ENCODE measurements around the gene DSPP. TPM values are rescaled to one million over a fixed set of nuclear protein-coding genes. Genes with fewer than 3 reads are reported as not detected.

Gene DSPP
- total RNA-seq, 1 experiment from 2014 or later = not detected

GRCh38 chr4:87620086-87620485 lies 11.8 kb downstream of the DSPP start:
- H3K9me3 Mint-ChIP-seq = no peaks in the 10 kb centered on the region
- H3K18ac ChIP-seq (ENCODE audit: insufficient read length, low read depth, low read length) = no peak overlapping the region
- H2BK15ac ChIP-seq (ENCODE audit: low read depth, low read length) = no peak overlapping the region
- H3K4ac ChIP-seq (ENCODE audit: low read depth, low read length) = no peak overlapping the region
- no peak for TF ChIP-seq CTCF (conservative IDR thresholded peaks at IDR 0.05)
- no peak overlapping the region for H3K27ac ChIP-seq (ENCODE audit: insufficient read length, low read depth, low read length)
- H3K79me1 ChIP-seq (ENCODE audit: insufficient read depth, low read depth, low read length, poor library complexity, severe bottlenecking) = no peaks in the 10 kb centered on the region
- no peak overlapping the region for H2AFZ ChIP-seq (ENCODE audit: low read length)
- H3K4me1 Mint-ChIP-seq = peaks cover 0 to 8% of the 10 kb centered on the region in 2 experiments; a peak in 3 of 4 replicates
- no peak overlapping the region for H2BK120ac ChIP-seq (ENCODE audit: low read depth, low read length, poor library complexity, severe bottlenecking)
- H3K56ac ChIP-seq (ENCODE audit: insufficient read length, low read depth, low read length) = no peak overlapping the region
- H2BK20ac ChIP-seq (ENCODE audit: low read depth, low read length, poor library complexity, severe bottlenecking) = no peak overlapping the region
- no peaks in the 10 kb centered on the region for H3K79me2 ChIP-seq (ENCODE audit: insufficient read depth, low read length)
- no peak overlapping the region for H3K23ac ChIP-seq (ENCODE audit: insufficient read length, low read depth, low read length)
- no peaks in the 10 kb centered on the region for H3K23me2 ChIP-seq (ENCODE audit: insufficient read length, low read depth, low read length, poor library complexity, severe bottlenecking)
- H3K9me3 ChIP-seq (ENCODE audit: control insufficient read depth, low read depth, low read length) = no peaks in the 10 kb centered on the region
- H3K9ac ChIP-seq (ENCODE audit: extremely low read depth, insufficient read length, low read length) = no peak overlapping the region
- no peak overlapping the region for H2BK12ac ChIP-seq (ENCODE audit: insufficient read length, low read depth, low read length)
- no peak overlapping the region for H4K5ac ChIP-seq (ENCODE audit: insufficient read length, low read depth, low read length)
- H2AK5ac ChIP-seq (ENCODE audit: insufficient read length, low read length) = no peak overlapping the region
- H4K8ac ChIP-seq (replicated peaks; ENCODE audit: insufficient read length, low read depth, low read length) = no peak overlapping the region
- H3K14ac ChIP-seq (ENCODE audit: insufficient read depth, low read length) = no peak overlapping the region
- no peak overlapping the region for H2BK5ac ChIP-seq (ENCODE audit: insufficient read length, low read length)
- no peak overlapping the region for H4K91ac ChIP-seq (ENCODE audit: insufficient read length, low read depth, low read length)
- no peaks in the 10 kb centered on the region for H3K4me1 ChIP-seq (ENCODE audit: insufficient read depth, low read length)
- no peak overlapping the region for H3K4me2 ChIP-seq (ENCODE audit: insufficient read depth, insufficient read length, low read length)
- H3K27ac Mint-ChIP-seq = no peak overlapping the region
- H3K36me3 Mint-ChIP-seq (ENCODE audit: insufficient read depth in 1 of 3, low read depth in 3 of 3) = no peaks in the 10 kb centered on the region
- H3K27me3 Mint-ChIP-seq (ENCODE audit: low read depth) = no peaks in the 10 kb centered on the region; the same call in 1 of the 2 replicates
- no CpG with 5 or more reads among the region's 6 CpGs for WGBS (ENCODE audit: extremely low coverage, insufficient read length, low lambda C conversion rate)
- no peaks in the 10 kb centered on the region for H4K20me1 ChIP-seq (ENCODE audit: control insufficient read depth, insufficient read depth, insufficient read length)
- H3T11ph ChIP-seq (ENCODE audit: low read length) = no peak overlapping the region
- DNase-seq = no peak
- H3K27me3 ChIP-seq (ENCODE audit: insufficient read depth, low read length) = no peaks in the 10 kb centered on the region
- no peak overlapping the region for H3K4me3 Mint-ChIP-seq
